GM12892 (cell line): ENCODE results near the gene ZCCHC7.

Experiments
- POLR2A ChIP-seq: IDR thresholded peaks from 2 replicates; pipeline ENCODE4 v1.6.1; 2011; ENCODE audit warnings: low read depth, low read length, control low read depth
- POLR2AphosphoS5 ChIP-seq: IDR thresholded peaks from 2 replicates; pipeline ENCODE4 v1.6.1; 2011; ENCODE audit warnings: low read depth, low read length, control low read depth
- TAF1 ChIP-seq: IDR thresholded peaks from 2 replicates; pipeline ENCODE4 v1.6.1; 2011; ENCODE audit warnings: low read depth, mild to moderate bottlenecking, control low read depth, low read length, borderline replicate concordance

GRCh38 chr9:37311938-37312708, 191.7 kb downstream of the ZCCHC7 start:
- TF ChIP-seq POLR2A, result no peak
- TF ChIP-seq TAF1, result no peak
- no peak for TF ChIP-seq POLR2AphosphoS5
